GM12801 (cell line): ENCODE measurements around the gene TCP11L2.

Source experiments
- TF ChIP-seq, protein P1 (sequence below): IDR thresholded peaks from one replicate; pipeline ENCODE4 v1.5.1; 2011; ENCODE audit warnings: control low read depth; ENCODE audit not compliant: insufficient read length; ENCODE audit errors: extremely low read depth

TCP11L2 gene

GRCh38 chr12:106323537-106323936, 21.0 kb downstream of the TCP11L2 start:
- TF ChIP-seq, protein P1, sequence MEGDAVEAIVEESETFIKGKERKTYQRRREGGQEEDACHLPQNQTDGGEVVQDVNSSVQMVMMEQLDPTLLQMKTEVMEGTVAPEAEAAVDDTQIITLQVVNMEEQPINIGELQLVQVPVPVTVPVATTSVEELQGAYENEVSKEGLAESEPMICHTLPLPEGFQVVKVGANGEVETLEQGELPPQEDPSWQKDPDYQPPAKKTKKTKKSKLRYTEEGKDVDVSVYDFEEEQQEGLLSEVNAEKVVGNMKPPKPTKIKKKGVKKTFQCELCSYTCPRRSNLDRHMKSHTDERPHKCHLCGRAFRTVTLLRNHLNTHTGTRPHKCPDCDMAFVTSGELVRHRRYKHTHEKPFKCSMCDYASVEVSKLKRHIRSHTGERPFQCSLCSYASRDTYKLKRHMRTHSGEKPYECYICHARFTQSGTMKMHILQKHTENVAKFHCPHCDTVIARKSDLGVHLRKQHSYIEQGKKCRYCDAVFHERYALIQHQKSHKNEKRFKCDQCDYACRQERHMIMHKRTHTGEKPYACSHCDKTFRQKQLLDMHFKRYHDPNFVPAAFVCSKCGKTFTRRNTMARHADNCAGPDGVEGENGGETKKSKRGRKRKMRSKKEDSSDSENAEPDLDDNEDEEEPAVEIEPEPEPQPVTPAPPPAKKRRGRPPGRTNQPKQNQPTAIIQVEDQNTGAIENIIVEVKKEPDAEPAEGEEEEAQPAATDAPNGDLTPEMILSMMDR = no peak

GRCh38 chr12:106327309-106327869, 24.9 kb downstream of the TCP11L2 start:
- TF ChIP-seq, protein P1 = no peak

- TF ChIP-seq, protein P1 = no peak
Measured at GRCh38 chr12:106328735-106329134, 26.2 kb downstream of the TCP11L2 start.

- TF ChIP-seq, protein P1 = no peak
Measured at GRCh38 chr12:106329231-106329982, 26.9 kb downstream of the TCP11L2 start.

- TF ChIP-seq, protein P1 = no peak
Measured at GRCh38 chr12:106331599-106331998, 29.1 kb downstream of the TCP11L2 start.

- TF ChIP-seq, protein P1 = no peak
Measured at GRCh38 chr12:106332536-106332935, 30.0 kb downstream of the TCP11L2 start.

DNA sequence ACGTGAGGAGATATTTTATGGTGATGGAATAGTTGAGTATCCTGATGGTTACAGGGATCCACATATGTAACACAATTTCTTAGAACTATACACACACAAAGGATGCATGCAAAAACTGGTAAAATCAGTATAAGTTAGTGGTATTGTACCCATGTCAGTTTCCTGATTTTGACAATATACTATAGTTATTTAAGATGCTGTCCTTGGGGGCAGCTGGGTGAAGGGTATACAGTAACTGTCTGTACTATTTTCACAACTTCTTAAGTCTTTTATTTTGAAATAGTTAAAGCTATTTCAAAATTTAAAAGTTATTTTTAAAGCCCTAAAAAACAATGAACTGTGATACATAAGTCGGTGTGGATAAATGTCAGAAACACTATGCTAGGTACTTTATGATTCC, 30.5 kb downstream of the TCP11L2 start:
- TF ChIP-seq, protein P1 = no peak
